NCI-H446 treated with DMSO at 0.1 percent for 48 hours (cell line): ENCODE results near the gene MYO1C.
"Not testable (repeated sequence)": the region's sequence is repeated elsewhere in the genome, so short reads cannot be mapped to it uniquely, and the experiment has no call there.

ENCODE experiments used
- DNase-seq: peaks from one replicate; lab custom pipeline; 2025; lab: John Stamatoyannopoulos, UW

Gene MYO1C

GRCh38 chr17:1462164-1463112 lies 30.0 kb downstream of the MYO1C start:
- no peak for DNase-seq

DNA sequence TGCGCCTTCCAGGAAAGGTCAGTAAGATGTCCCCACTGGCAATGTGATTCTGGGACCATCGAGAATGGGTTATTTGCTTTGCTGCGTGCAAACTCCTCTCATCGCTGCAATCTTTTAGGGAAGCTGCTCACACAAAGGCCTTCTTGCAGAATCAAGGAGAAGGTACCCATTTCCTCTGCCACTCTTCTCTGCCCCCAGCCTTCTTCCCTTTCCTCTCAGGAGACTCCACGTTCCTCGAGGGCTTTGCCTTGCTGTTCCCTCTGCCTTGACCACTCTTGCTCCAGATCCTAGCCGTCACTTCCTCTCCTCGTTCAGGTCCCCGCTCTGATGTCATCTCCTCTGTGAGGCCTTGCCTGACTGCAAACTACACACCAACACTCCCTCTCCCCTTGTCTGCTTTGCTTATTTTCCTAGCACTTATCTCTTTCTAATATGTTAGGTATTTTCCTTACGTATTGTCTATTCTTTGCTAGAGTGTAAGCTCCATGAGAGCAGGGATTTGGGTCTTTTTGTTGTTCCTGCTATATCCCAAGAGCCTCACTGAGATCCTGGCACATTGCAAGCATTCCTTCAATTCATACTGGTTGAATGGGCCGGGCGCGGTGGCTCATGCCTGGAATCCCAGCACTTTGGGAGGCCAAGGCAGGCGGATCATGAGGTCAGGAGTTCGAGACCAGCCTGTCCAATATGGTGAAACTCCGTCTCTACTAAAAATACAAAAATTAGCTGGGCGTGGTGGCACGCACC lies 31.1 kb downstream of the MYO1C start:
- DNase-seq, result no peak

DNA sequence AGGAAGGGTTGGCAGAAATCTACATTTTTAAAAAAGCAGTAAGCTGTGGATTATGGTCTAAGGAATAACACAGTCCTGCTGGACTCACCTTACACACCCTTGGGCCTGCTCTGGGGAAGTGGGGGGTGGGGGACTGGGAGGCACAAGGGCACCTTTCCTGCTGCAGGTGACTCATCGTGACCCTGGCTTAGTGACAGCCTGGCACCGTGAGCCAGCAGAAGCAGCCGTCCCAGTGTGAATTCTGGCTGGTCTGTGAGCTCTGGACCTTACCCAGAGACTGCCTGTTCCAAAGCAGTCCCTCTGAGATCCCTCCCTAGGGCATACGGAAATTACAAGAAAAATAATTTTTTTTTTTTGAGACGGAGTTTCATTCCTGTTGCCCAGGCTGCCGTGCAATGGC lies 32.3 kb downstream of the MYO1C start:
- peak; percentile 28 for DNase-seq

GRCh38 chr17:1455797-1456599 lies 36.5 kb downstream of the MYO1C start, which contains the start of gene CRK:
TSS of gene CRK (minus strand) at chr17:1456232. CDS start at chr17:1456117, 115 bp downstream.
- peak; percentile 82 for DNase-seq

- no peak for DNase-seq
These were observed 37.1 kb downstream of the MYO1C start for GRCh38 chr17:1455291-1455796.

DNA sequence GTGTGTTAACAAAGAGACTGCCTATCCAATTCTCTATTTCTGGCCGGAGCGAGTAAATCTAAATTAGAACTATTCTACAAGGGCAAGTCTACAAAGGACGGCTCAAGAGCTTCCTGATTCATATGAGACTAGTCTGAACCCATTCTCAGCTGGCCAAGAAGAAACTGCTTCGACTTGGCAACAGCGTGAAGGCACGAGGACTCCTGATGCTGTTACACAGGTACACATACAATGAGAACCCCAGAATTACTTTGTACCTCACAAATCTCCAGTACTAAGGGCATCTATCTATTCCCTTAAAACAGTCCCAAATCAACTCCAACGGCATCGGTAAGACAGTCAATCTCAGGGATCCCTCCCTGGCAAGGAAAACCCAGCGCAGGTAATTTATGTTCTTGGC lies 37.9 kb downstream of the MYO1C start:
- DNase-seq, result no peak

DNA sequence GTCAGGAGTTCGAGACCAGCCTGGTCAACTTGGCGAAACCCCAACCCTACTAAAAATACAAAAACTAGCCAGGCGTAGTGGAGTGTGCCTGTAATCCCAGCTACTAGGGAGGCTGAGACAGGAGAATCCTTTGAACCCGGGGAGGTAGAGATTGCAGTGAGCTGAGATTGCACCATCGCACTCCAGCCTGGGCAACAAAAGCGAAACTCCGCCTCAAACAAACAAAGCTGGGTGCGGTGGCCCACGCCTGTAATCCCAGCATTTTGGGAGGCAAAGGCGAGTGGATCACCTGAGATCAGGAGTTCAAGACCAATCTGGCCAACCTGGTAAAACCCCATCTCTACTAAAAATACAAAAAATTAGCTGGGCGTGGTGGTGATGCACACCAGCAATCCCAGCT lies 38.8 kb downstream of the MYO1C start:
- DNase-seq, result not testable (repeated sequence)

GRCh38 chr17:1452836-1453235 lies 39.6 kb downstream of the MYO1C start:
- no peak for DNase-seq

DNA sequence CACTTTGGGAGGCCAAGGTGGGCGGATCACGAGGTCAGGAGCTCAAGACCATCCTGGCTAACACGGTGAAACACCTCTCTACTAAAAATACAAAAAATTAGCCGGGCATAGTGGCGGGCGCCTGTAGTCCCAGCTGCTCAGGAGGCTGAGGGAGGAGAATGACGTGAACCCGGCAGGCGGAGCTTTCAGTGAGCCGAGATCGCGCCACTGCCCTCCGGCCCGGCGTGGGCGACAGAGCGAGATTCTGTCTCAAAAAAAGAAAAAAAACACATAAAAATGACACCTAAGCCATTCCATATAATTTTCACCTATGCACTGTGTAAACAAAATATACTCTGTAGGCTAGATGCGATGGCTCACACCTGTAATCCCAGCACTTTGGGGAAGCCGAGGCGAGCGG lies 42.2 kb downstream of the MYO1C start:
- not testable (repeated sequence) for DNase-seq

DNA sequence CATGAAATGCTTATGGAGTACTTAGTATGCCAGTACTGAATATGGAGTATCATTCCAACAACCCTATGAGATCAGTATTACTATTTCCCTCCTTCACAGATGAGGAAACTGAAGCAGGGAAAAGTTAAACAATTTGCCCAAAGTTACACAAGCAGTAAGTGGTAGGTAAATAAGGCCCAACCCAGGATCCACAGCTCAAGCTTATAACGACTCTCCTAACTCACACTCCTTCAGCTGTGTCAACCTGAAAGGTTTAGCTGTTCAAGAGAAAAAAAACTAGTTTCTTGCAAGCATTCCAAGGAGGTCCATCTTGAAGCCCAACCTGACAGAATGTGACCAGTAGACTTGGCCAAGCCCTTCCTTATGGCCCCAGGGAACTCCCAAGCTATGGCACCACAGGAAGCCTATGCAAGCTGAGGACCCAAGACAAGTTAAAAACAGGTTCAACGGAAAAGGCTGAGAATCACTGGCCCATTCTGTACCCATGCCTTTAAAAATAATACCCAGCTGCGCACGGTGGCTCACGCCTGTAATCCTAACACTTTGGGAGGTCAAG lies 43.0 kb downstream of the MYO1C start:
- DNase-seq, result no peak

GRCh38 chr17:1447052-1447451 lies 45.4 kb downstream of the MYO1C start:
- DNase-seq, result no peak

DNA sequence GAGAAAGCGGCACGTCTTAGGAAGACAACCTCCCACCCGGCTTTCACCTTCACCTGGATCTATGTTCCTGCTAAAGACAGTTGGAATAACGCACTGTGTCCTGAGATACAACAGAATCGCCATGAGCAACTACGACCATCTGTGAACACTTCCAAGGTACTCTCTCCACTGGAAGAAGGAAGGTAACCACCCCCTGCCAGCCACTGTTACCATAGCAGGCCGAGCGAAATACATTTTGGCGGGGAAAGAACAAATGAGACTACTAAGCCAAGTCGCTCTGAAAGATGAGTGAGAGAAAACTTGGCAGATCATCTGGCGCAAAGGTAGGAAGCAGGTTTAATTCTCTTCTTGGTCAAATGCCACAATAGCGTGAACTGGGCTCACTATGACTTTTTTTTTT lies 46.3 kb downstream of the MYO1C start:
- DNase-seq, result no peak

GRCh38 chr17:1445695-1446094 lies 46.8 kb downstream of the MYO1C start:
- DNase-seq, result not testable (repeated sequence)

GRCh38 chr17:1442721-1443120 lies 49.8 kb downstream of the MYO1C start:
- not testable (repeated sequence) for DNase-seq

GRCh38 chr17:1442187-1442586 lies 50.3 kb downstream of the MYO1C start:
- DNase-seq, result no peak

DNA sequence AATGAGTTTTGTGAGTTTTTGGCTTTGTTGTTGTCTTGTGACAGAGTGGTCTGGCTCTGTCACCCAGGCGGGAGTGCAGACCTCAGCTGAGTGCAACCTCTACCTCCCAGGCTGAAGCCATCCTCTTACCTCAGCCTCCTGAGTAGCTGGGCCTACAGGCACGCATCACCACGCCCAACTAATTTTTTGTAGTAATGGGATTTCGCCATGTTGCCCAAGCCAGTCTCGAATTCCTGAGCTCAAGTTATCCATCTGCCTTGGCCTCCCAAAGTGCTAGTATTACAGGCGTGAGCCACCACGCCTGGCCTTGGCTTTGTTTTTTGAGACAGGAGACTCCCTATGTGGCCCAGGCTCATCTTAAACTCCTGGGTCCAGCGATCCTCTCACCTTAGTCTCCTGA lies 51.6 kb downstream of the MYO1C start:
- no peak for DNase-seq

- no peak for DNase-seq
These were observed 53.8 kb downstream of the MYO1C start for GRCh38 chr17:1438593-1439083.

DNA sequence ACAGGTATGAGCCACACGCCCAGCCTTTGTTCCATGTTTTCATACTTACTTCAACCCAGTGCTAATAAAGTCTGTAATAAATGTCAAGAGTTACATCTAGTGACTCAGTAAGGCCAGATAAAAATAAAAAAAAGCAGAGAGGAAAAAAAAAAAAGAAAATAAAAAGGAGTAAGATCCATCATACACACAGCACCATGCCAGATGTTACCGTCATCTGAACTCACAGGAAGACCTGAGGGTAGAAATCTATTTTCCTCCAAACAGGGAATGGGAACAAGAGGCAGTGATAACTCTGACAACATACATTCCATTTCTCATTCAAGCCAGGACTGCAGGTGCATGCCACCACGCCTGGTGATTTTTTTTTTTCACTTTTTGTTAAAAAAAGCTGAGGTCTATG lies 57.2 kb downstream of the MYO1C start:
- DNase-seq, result no peak

DNA sequence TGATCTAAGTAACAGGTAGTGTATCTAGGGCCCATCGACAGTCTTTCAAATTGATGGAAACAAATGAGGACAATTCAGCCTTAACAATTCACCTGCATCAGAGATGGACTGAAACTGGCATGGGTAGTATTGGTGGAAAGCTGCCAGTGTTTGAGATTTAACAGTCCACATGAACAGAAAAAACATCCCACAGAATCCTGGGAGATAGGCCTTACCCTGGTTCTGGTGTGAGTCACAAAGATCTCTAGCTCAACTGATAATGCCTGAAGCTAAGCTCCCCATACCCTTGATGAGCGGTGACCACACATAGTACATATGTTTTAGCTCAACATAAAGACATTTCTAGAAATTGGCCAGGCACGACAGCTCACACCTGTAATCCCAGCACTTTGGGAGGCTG lies 58.3 kb downstream of the MYO1C start:
- DNase-seq, result no peak

GRCh38 chr17:1431631-1432104 lies 60.8 kb downstream of the MYO1C start:
- no peak for DNase-seq

DNA sequence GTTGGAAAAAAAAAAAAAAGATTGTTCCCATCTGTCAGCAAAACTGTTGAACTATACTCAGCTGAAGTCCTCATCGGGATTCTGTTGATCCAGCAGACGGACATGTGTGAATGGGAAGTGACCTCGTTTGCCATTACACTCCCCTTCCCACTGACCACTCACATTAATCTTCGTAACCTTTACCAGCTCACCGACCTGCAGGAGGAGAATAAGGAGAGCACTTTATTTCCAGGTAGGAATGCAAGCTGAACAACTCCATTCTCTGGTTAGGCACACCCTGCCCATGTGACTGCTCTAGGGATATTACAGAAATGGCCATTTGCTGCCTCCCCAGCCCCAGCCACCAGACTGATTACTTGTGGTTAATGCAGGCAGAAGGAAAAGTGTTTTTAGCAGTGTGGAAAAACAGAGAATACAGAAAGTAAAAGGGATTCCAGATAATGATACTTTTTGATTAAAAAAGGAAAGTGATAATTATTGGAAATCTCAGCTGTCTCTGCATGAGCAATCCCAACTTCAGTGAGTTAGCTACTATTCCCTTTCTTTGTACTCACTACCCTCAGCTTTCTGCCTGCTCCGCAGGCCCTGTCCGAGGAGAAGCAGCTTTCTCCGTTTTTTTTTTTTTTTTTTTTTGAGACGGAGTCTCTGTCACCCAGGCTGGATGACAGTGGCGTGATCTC lies 68.9 kb downstream of the MYO1C start:
- no peak for DNase-seq
